ENCODE data around the gene GSK3B.

GSK3B gene

DNA sequence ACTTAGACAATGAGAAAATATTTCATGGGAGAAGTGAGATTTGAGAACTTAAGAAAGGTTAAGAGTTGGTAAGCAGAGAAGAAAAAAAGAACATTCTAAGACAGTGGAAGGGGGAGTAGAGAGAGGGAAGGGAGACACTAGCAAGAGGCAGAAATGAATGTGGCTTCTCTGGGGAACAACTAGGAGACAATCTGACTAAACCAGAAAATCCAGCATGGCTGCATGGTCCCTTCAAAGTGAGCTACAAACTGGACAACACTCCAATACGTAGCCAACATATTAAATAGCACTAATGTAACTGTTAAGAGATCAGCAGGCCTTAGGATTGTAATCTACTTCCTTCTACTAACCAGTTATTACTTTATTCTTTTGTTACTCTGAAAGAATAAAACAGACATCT is 222.7 kb downstream of the GSK3B start:
- no peak for TF ChIP-seq EZH2 (optimal IDR thresholded peaks at IDR 0.05; ENCODE audit: low read depth, low read length)
- no peak for TF ChIP-seq EZH2phosphoT487 (IDR thresholded peaks at IDR 0.05; ENCODE audit: low read length)
- TF ChIP-seq CTCF (IDR thresholded peaks at IDR 0.05; ENCODE audit: low read length), result no peak
- H3F3A ChIP-seq (ENCODE audit: insufficient read depth, low read length), result no peaks in the 10 kb centered on the region
- H3K4me1 ChIP-seq (ENCODE audit: low read length), result no peaks in the 10 kb centered on the region
- no peak overlapping the region for H3K9ac ChIP-seq (ENCODE audit: low read length)
- H3K36me3 ChIP-seq (replicated peaks; ENCODE audit: insufficient read depth, low read length), result no peaks in the 10 kb centered on the region
- H3K27me3 ChIP-seq (replicated peaks; ENCODE audit: insufficient read depth, low read length), result no peaks in the 10 kb centered on the region
- H3K4me2 ChIP-seq (ENCODE audit: low read depth, low read length), result no peak overlapping the region
- DNase-seq, result no peak
- no peaks in the 10 kb centered on the region for H3K9me2 ChIP-seq (replicated peaks; ENCODE audit: insufficient read depth, low read length)
- no peak overlapping the region for H3K27ac ChIP-seq (ENCODE audit: low read length)
- no peak overlapping the region for H2AFZ ChIP-seq (ENCODE audit: low read length)
- no peak overlapping the region for H3K4me3 ChIP-seq (ENCODE audit: low read length)
- no peaks in the 10 kb centered on the region for H3K79me2 ChIP-seq (ENCODE audit: low read length)
- no peaks in the 10 kb centered on the region for H4K20me1 ChIP-seq (ENCODE audit: insufficient read depth, low read length)
- H3K9me3 ChIP-seq (replicated peaks; ENCODE audit: insufficient read depth, low read length), result no peaks in the 10 kb centered on the region

DNA sequence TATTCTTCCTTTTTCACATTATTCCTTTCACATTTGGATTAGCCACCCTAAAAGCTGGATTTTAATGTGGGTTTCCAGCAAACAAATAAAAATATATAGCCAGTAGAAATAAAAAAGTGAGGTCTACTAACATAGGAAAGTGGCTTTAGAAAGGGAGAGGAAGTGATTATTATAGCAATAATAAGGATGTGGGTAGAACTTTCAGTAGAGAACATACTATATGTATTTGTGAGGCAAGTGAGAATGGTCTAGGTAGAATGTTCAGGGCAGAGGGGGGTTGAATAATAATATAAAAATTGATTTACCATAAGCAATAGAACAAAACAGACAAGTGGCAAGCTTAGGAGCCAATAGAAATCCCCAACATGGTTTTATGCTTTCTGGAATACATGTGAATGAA is 223.7 kb downstream of the GSK3B start:
- Histone ChIP-seq H3K79me2 (ENCODE audit: low read length) (no peaks in the 10 kb centered on the region), H3K27me3 (replicated peaks; ENCODE audit: insufficient read depth, low read length) (no peaks in the 10 kb centered on the region), H3K9me3 (replicated peaks; ENCODE audit: insufficient read depth, low read length) (no peaks in the 10 kb centered on the region), H3K27ac (ENCODE audit: low read length) (no peak overlapping the region), H3F3A (ENCODE audit: insufficient read depth, low read length) (no peaks in the 10 kb centered on the region), H3K4me3 (ENCODE audit: low read length) (no peak overlapping the region), H3K9me2 (replicated peaks; ENCODE audit: insufficient read depth, low read length) (no peaks in the 10 kb centered on the region), H2AFZ (ENCODE audit: low read length) (no peak overlapping the region), H3K4me2 (ENCODE audit: low read depth, low read length) (no peak overlapping the region), H3K36me3 (replicated peaks; ENCODE audit: insufficient read depth, low read length) (no peaks in the 10 kb centered on the region), H4K20me1 (ENCODE audit: insufficient read depth, low read length) (no peaks in the 10 kb centered on the region), H3K9ac (ENCODE audit: low read length) (no peak overlapping the region), H3K4me1 (ENCODE audit: low read length) (no peaks in the 10 kb centered on the region)
- TF ChIP-seq EZH2phosphoT487 (IDR thresholded peaks at IDR 0.05; ENCODE audit: low read length), result no peak
- no peak for TF ChIP-seq CTCF (IDR thresholded peaks at IDR 0.05; ENCODE audit: low read length)
- TF ChIP-seq EZH2 (optimal IDR thresholded peaks at IDR 0.05; ENCODE audit: low read depth, low read length), result no peak
- DNase-seq, result no peak

DNA sequence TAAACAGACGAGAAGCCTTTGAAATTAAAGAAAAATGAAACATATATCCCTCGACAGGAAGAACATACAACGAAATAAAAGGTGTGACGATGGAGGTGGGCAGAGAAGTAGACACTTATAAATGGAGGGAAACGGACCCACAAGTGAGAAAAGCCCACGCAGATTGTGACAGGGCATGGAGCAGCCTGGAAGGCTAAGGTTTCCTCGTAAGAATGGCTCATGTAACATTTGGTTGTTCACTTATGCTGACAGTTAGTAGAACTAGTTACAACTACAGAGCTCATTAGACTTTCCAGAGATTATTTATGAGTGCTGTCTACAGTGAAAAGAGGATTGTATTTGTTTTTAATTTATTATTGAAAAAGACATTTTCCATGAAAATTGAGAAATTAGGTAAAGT is 229.8 kb downstream of the GSK3B start:
- Histone ChIP-seq H2AFZ (ENCODE audit: low read length) (no peak overlapping the region), H3K27me3 (replicated peaks; ENCODE audit: insufficient read depth, low read length) (no peaks in the 10 kb centered on the region), H3K4me3 (ENCODE audit: low read length) (no peak overlapping the region), H3F3A (ENCODE audit: insufficient read depth, low read length) (no peaks in the 10 kb centered on the region), H3K9me3 (replicated peaks; ENCODE audit: insufficient read depth, low read length) (no peaks in the 10 kb centered on the region), H3K36me3 (replicated peaks; ENCODE audit: insufficient read depth, low read length) (peaks cover 9% of the 10 kb centered on the region), H3K9ac (ENCODE audit: low read length) (no peak overlapping the region), H3K4me1 (ENCODE audit: low read length) (no peaks in the 10 kb centered on the region), H3K4me2 (ENCODE audit: low read depth, low read length) (no peak overlapping the region), H3K9me2 (replicated peaks; ENCODE audit: insufficient read depth, low read length) (no peaks in the 10 kb centered on the region), H3K27ac (ENCODE audit: low read length) (no peak overlapping the region), H3K79me2 (ENCODE audit: low read length) (no peaks in the 10 kb centered on the region), H4K20me1 (ENCODE audit: insufficient read depth, low read length) (no peaks in the 10 kb centered on the region)
- DNase-seq, result no peak
- TF ChIP-seq CTCF (IDR thresholded peaks at IDR 0.05; ENCODE audit: low read length) (no peak), EZH2 (optimal IDR thresholded peaks at IDR 0.05; ENCODE audit: low read depth, low read length) (no peak), EZH2phosphoT487 (IDR thresholded peaks at IDR 0.05; ENCODE audit: low read length) (no peak)
